H1 (cell line): ENCODE data around the gene GPR42.

Experiments used
- CTCF ChIP-seq, 3 experiments: IDR thresholded peaks; 1 replicate in 2 of 3; 2 replicates in 1 of 3; pipeline versions ENCODE4 v1.5.1 to v1.6.1; 2011; ENCODE audit warnings: low read length in 3 of 3, mild to moderate bottlenecking in 3 of 3, inconsistent platforms in 2 of 3, low read depth in 1 of 3, moderate library complexity in 1 of 3; ENCODE audit not compliant: insufficient read depth in 1 of 3; ENCODE audit errors: control extremely low read depth in 1 of 3
- E2F6 ChIP-seq: IDR thresholded peaks from 2 replicates; pipeline ENCODE4 v1.6.1; 2012; ENCODE audit warnings: inconsistent platforms
- EZH2 ChIP-seq: fragments of 200-600 bp; sonication (generic); IDR thresholded peaks from 2 replicates; pipeline ENCODE4 v1.7.1; 2012; ENCODE audit warnings: low read depth, mild to moderate bottlenecking, moderate library complexity, low read length, inconsistent platforms; ENCODE audit not compliant: severe bottlenecking
- GTF2F1 ChIP-seq: IDR thresholded peaks from 2 replicates; pipeline ENCODE4 v1.6.1; 2012; ENCODE audit warnings: low read depth, low read length, improper control_type of control experiment, borderline replicate concordance
- KDM1A ChIP-seq: fragments of 200-600, 300-600 bp; sonication (generic); IDR thresholded peaks from 2 replicates; pipeline ENCODE4 v1.7.1; 2016; ENCODE audit warnings: mild to moderate bottlenecking, low read length, borderline replicate concordance
- KDM5A ChIP-seq: fragments of 200-600 bp; IDR thresholded peaks from 2 replicates; pipeline ENCODE4 v1.7.1; 2012; ENCODE audit warnings: mild to moderate bottlenecking, low read length, inconsistent platforms, mixed read lengths
- POLR2A ChIP-seq, 2 experiments: IDR thresholded peaks; 1 replicate in 1 of 2; 2 replicates in 1 of 2; pipeline ENCODE4 v1.6.1; 2011; ENCODE audit warnings: low read depth in 2 of 2, low read length in 2 of 2, mild to moderate bottlenecking in 2 of 2; ENCODE audit errors: control extremely low read depth in 1 of 2
- POLR2AphosphoS5 ChIP-seq: IDR thresholded peaks from 2 replicates; pipeline ENCODE4 v1.6.1; 2011; ENCODE audit warnings: low read depth, low read length
- SUZ12 ChIP-seq: fragments of 200-600 bp; sonication (generic); IDR thresholded peaks from 2 replicates; pipeline ENCODE4 v1.6.1; 2012; ENCODE audit warnings: mild to moderate bottlenecking, inconsistent platforms, low read length, moderate library complexity, mixed read lengths
- TAF1 ChIP-seq: IDR thresholded peaks from 2 replicates; pipeline ENCODE4 v1.6.1; 2011; ENCODE audit warnings: mild to moderate bottlenecking, low read depth, low read length

DNA sequence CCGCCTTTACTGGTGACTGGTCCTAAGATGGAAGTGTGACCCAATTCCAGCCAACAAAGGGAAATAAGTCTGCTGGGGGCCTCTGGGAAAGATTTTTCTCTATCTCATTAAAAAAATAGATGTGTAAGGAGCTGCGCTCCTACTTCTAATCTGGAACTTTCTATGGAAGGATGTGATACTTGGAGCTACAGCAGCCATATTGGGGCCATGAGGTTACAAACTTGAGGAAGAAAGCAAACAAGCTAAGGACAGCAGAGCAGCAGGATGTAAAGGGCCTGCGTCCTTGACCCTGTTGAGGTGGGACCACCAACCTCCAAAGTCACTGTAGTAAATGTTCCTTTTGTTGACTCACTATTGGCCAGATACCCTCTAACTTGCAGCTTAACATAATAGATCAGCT lies 7.5 kb downstream of the GPR42 start:
- no peak for TF ChIP-seq CTCF (IDR thresholded peaks at IDR 0.05; ENCODE audit: control extremely low read depth in 1 of 3, insufficient read depth in 1 of 3, low read depth in 1 of 3, low read length in 3 of 3)
- no peak for TF ChIP-seq E2F6
- TF ChIP-seq POLR2A (IDR thresholded peaks at IDR 0.05; ENCODE audit: control extremely low read depth in 1 of 2, low read depth in 2 of 2, low read length in 2 of 2): no peak
- no peak for TF ChIP-seq KDM1A
- TF ChIP-seq POLR2AphosphoS5: no peak
- TF ChIP-seq KDM5A: no peak
- no peak for TF ChIP-seq GTF2F1
- TF ChIP-seq TAF1: no peak
- TF ChIP-seq SUZ12: no peak
- no peak for TF ChIP-seq EZH2
